GM12875 (cell line): ENCODE results near the gene EFNB1.
A peak's percentile ranks its signal among the peaks of the same experiment; 100 is the strongest.
"Not testable (repeated sequence)": the region's sequence is repeated elsewhere in the genome, so short reads cannot be mapped to it uniquely, and the experiment has no call there.

ENCODE experiments used
- H3K4me3 ChIP-seq: one replicate; pipeline ENCODE4 v1.5.1; 2011; ENCODE audit warnings: low read depth, low read length, control low read depth
- TF ChIP-seq, protein P1 (sequence below): IDR thresholded peaks from 2 replicates; pipeline ENCODE4 v1.5.1; 2011; ENCODE audit warnings: low read depth, mild to moderate bottlenecking, control low read depth, inconsistent platforms, low read length, moderate library complexity, borderline replicate concordance; ENCODE audit not compliant: insufficient read depth

The EFNB1 gene

DNA sequence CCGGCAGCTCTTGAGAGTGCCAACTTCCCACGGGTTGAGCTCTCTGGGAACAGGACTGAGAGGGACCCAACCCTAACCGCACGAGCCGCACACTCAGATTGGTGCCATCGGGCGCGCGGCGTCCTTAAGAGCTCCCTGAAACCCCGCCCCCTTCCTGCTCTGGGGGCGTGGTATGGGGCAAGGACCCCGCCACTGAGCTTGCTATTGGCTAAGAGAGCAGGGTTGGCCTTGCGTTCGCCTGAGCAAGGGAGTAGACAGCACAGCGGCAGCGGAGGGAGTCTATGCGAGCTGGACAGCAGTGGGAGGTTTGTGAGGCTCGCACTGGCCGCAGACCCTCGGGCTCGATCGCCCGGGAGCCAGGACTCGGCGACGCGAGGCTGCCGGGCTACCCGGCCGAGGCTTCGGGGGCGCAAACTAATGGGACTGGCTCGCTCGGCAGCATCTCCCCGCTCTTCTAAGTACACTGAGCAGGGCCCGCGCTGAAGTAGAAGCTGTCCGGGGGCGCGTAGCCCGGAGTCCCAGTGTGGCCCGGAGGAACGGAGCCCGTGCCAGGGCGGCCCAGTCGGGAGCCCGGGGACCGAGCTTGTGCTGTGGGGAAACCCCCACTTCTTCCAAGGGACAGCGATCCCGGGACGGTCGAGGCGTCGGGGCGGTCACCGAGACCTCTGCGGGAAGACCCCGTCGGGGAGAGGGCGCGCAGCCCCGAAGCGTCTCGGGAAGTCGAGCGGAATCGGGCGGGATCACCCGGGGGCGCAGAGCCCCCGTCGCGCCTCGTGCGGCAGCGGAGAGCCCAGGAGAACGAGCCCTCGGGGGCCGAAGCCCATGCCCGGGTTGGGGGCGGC is at the start of gene EFNB1:
Gene EFNB1 (plus strand): TSS at position 282 of the 842 bp plus-strand sequence. CDS start 756 bp downstream, outside the sequence.
- TF ChIP-seq, protein P1, sequence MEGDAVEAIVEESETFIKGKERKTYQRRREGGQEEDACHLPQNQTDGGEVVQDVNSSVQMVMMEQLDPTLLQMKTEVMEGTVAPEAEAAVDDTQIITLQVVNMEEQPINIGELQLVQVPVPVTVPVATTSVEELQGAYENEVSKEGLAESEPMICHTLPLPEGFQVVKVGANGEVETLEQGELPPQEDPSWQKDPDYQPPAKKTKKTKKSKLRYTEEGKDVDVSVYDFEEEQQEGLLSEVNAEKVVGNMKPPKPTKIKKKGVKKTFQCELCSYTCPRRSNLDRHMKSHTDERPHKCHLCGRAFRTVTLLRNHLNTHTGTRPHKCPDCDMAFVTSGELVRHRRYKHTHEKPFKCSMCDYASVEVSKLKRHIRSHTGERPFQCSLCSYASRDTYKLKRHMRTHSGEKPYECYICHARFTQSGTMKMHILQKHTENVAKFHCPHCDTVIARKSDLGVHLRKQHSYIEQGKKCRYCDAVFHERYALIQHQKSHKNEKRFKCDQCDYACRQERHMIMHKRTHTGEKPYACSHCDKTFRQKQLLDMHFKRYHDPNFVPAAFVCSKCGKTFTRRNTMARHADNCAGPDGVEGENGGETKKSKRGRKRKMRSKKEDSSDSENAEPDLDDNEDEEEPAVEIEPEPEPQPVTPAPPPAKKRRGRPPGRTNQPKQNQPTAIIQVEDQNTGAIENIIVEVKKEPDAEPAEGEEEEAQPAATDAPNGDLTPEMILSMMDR: no peak
- peak within 1 kb of the TSS; percentile 56 for H3K4me3 ChIP-seq

DNA sequence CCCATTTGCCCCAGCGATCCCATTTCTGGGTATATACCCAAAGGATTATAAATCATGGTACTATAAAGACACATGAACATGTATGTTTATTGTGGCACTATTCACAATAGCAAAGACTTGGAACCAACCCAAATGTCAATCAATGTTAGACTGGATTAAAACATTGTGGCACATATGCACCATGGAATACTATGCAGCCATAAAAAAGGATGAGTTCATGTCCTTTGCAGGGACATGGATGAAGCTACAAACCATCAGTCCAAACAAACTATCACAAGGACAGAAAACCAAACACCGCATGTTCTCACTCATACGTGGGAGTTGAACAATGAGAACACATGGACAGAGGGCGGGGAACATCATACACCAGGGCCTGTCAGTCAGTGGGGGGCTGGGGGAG is 47.5 kb upstream of the EFNB1 start:
- H3K4me3 ChIP-seq: not testable (repeated sequence)

DNA sequence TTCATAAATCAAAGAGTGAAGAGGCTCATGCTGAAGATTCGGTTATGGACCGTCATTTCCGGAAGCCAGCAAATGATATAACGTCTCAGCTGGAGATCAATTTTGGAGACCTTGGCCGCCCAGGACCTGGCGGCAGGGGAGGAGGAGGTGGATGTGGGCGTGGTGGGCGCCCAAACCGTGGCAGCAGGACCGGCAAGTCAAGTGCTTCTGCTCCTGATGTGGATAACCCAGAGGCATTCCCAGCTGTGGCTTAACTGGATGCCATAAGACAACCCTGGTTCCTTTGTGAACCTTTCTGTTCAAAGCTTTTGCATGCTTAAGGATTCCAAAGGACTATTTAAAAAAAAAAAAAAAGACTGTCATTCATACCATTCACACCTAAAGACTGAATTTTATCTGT is 44.0 kb upstream of the EFNB1 start:
- no peak overlapping the region for H3K4me3 ChIP-seq
- TF ChIP-seq, protein P1: no peak

DNA sequence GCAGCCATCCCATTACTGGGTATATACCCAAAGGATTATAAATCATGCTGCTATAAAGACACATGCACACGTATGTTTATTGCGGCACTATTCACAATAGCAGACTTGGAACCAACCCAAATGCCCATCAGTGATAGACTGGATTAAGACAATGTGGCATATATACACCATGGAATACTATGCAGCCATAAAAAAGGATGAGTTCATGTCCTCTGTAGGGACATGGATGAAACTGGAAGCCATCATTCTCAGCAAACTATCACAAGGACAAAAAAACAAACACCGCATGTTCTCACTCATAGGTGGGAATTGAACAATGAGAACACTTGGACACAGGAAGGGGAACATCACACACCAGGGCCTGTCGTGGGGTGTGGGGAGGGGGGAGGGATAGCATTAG is 42.2 kb upstream of the EFNB1 start:
- H3K4me3 ChIP-seq: not testable (repeated sequence)

DNA sequence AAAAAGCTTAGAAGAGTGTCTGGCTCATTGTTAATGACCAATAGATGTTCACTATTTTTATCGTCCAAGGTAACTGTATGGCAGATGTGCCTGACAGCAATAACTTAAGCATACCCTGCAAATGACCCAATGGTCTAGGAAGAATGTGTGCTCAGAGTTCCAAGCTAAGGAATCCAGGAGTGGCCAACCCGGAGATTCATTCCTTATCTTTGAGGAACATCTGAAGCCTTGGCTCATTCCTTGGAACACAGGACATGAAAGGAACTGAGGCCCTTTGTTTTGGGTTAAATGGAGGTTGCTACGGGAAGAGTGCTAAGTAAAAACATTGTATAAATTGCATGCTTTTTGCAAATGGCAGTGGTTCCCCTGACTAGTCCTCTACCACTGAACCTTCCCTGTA is 38.9 kb upstream of the EFNB1 start:
- TF ChIP-seq, protein P1: no peak
- H3K4me3 ChIP-seq: no peak overlapping the region

DNA sequence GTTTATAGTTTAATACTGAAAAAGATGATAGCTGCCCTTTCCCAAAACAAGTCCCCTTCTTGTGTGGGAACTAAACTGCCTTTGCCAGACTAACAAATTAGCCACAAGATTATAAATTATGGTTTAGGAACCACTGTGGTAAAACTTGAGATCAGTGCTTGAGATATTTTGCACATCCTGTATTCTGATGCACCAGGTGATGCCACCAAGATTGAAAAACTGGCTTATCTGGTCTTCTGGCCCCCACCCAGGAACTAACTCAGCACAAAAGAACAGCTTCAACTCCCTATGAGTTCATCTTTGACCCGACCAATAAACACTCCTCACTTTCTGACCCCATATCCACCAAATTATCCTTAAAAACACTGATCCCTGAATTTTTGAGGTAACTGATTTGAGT is 36.7 kb upstream of the EFNB1 start:
- TF ChIP-seq, protein P1: no peak
- H3K4me3 ChIP-seq: no peak overlapping the region

DNA sequence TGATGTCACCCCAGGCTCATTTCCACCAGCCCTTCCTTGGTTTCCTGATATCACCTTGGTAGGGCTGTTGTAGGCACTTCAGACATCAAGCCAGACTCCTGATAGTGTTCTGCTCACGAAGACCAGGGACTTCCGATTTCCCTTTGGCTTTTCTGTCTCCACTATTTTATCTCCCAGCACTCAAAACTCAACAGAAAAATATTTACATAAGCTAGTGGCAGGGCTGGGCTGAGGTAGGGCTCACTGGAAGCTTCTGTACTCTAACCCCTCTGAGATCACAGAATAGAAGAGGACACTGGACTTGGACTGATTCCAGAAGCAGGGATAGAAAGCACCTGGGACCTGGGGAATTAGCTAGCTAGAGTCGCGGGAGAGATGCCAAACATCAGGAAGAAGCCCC is 34.4 kb upstream of the EFNB1 start:
- no peak overlapping the region for H3K4me3 ChIP-seq
- TF ChIP-seq, protein P1: no peak

DNA sequence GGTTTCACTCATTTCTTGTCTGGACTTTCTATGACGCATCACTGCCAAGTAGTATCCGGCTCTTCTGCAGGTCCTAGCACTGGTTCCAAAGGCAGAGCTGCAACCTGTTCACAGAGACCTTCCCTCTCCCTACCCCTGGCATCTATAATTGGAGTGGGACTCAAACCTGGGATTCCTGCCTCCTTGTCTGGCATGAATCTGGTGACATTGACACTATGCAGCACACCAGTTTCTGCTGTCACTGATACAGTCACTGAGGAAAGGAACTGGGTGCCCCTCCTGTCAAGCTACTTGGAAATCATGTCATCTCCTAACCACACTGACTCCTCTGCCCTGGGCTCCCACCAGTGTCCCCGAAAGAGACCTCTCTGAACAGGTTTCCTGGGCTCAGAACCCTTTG is 33.1 kb upstream of the EFNB1 start:
- H3K4me3 ChIP-seq: no peak overlapping the region
- TF ChIP-seq, protein P1: no peak

DNA sequence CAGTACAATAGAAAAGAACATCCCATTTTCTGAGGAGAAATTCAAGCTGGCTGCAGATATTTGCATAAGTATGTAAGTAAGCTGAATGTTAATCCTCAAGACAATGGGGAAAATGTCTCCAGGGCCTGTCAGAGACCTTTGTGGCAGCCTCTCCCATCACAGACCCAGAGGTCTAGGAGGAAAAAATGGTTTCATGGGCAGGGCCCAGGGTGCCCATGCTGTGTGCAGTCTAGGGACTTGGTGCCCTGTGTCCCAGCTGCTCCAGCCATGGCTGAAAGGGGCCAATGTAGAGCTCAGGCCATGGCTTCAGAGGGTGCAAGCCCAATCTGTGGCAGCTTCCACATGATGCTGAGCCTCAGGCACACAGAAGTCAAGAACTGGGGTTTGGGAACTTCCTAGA is 30.4 kb upstream of the EFNB1 start:
- not testable (repeated sequence) for H3K4me3 ChIP-seq
